Endothelial cell of umbilical vein (primary cell): ENCODE results near the gene CCDC138. TPM values are rescaled to one million over a fixed set of nuclear protein-coding genes. Genes with fewer than 3 reads are reported as not detected.

Experiments
- BruUV-seq: library from RNA; stranded (reverse); fragments of 400-500 nt; replicated peaks from 2 replicates; lab custom pipeline; 2021; lab: Mats Ljungman, UMichigan
- CTCF ChIA-PET: fragments of 300-600, 350-600 bp; sonication (Branson Sonifier 250); formaldehyde crosslinking; loops from one replicate; lab custom pipeline; 2021; ENCODE audit warnings: antibody characterized with exemption, inconsistent platforms; lab: Charles Lee
- POLR2A ChIA-PET: fragments of 300-600, 350-600 bp; sonication (Branson Sonifier 250); formaldehyde crosslinking; loops from one replicate; lab custom pipeline; 2021; ENCODE audit warnings: antibody characterized with exemption, inconsistent platforms; lab: Charles Lee
- DNase-seq: peaks from one replicate; pipeline ENCODE4 v3.0.0-alpha.2; 2011; ENCODE audit warnings: low read depth, low spot score
- FAIRE-seq: peaks from 2 replicates; lab custom pipeline; 2011; peaks lifted over from hg19 to GRCh38; lab: Jason Lieb, UNC
- H2AFZ ChIP-seq: 2 replicates; pipeline ENCODE4 v1.6.0; 2012; ENCODE audit warnings: low read depth, low read length, control low read depth, inconsistent platforms
- H3K27ac ChIP-seq: 2 replicates; pipeline ENCODE4 v1.5.1; 2011; ENCODE audit warnings: low read depth, mild to moderate bottlenecking, control low read depth, low read length, moderate library complexity; ENCODE audit not compliant: insufficient read depth
- H3K27me3 ChIP-seq, 2 experiments: 2 replicates each; pipeline versions ENCODE4 v1.6.0 to v1.6.1; 2011; ENCODE audit warnings: low read length in 2 of 2, mixed read lengths in 1 of 2; ENCODE audit not compliant: control insufficient read depth in 2 of 2, insufficient read depth in 2 of 2
- H3K36me3 ChIP-seq, 2 experiments: 2 replicates in 1 of 2; 3 replicates in 1 of 2; pipeline ENCODE4 v1.5.1; 2011; ENCODE audit warnings: low read length in 2 of 2, mild to moderate bottlenecking in 1 of 2, moderate library complexity in 1 of 2; ENCODE audit not compliant: control insufficient read depth in 2 of 2, insufficient read depth in 2 of 2; ENCODE audit errors: extremely low read depth in 1 of 2
- H3K4me1 ChIP-seq: 3 replicates; pipeline ENCODE4 v1.5.1; 2011; ENCODE audit warnings: mild to moderate bottlenecking, low read length; ENCODE audit not compliant: control insufficient read depth, insufficient read depth; ENCODE audit errors: extremely low read depth
- H3K4me2 ChIP-seq: 2 replicates; pipeline ENCODE4 v1.6.1; 2011; ENCODE audit warnings: low read length, control low read depth, mixed read lengths; ENCODE audit not compliant: insufficient read depth
- H3K4me3 ChIP-seq, 3 experiments: fragments of 200-600 bp in 1 of 3; sonication (generic), shearing (Covaris generic) in 1 of 3; replicated peaks in 1 of 3; 2 replicates each; pipeline ENCODE4 v1.5.1; 2011 to 2016; ENCODE audit warnings: control low read depth in 3 of 3, low read length in 3 of 3, mild to moderate bottlenecking in 2 of 3, inconsistent platforms in 1 of 3, low read depth in 1 of 3, moderate library complexity in 1 of 3; ENCODE audit not compliant: insufficient read depth in 1 of 3
- H3K79me2 ChIP-seq: 2 replicates; pipeline ENCODE4 v1.6.0; 2012; ENCODE audit warnings: low read length, inconsistent platforms; ENCODE audit not compliant: control insufficient read depth, insufficient read depth
- H3K9ac ChIP-seq: replicated peaks from 2 replicates; pipeline ENCODE3; 2011; ENCODE audit warnings: low read length, control low read depth; ENCODE audit not compliant: insufficient read depth; ENCODE audit errors: extremely low read depth
- H3K9me1 ChIP-seq: replicated peaks from 3 replicates; pipeline ENCODE4 v1.6.0; 2011; ENCODE audit warnings: mild to moderate bottlenecking, low read length; ENCODE audit not compliant: control insufficient read depth, insufficient read depth; ENCODE audit errors: extremely low read depth
- H3K9me3 ChIP-seq: replicated peaks from 2 replicates; pipeline ENCODE4 v1.5.1; 2012; ENCODE audit warnings: low read length, inconsistent platforms; ENCODE audit not compliant: control insufficient read depth, insufficient read depth
- H4K20me1 ChIP-seq: replicated peaks from 2 replicates; pipeline ENCODE3; 2011; ENCODE audit warnings: mild to moderate bottlenecking, low read length; ENCODE audit not compliant: control insufficient read depth, insufficient read depth; ENCODE audit errors: extremely low read depth
- CTCF ChIP-seq, 2 donors: IDR thresholded peaks; 1 replicate in 1 of 2; 2 replicates in 1 of 2; pipeline ENCODE4 v1.5.1; 2011; ENCODE audit warnings: low read length in 2 of 2, mild to moderate bottlenecking in 2 of 2, moderate library complexity in 2 of 2, control low read depth in 1 of 2, inconsistent platforms in 1 of 2, low read depth in 1 of 2; ENCODE audit not compliant: insufficient read depth in 1 of 2; ENCODE audit errors: extremely low read depth in 1 of 2
- EZH2 ChIP-seq: IDR thresholded peaks from 2 replicates; pipeline ENCODE4 v1.6.1; 2012; ENCODE audit warnings: borderline replicate concordance, low read depth, mild to moderate bottlenecking, moderate library complexity, low read length, inconsistent platforms; ENCODE audit not compliant: severe bottlenecking
- FOS ChIP-seq: IDR thresholded peaks from 2 replicates; pipeline ENCODE4 v1.6.1; 2011; ENCODE audit warnings: mild to moderate bottlenecking, low read length, moderate library complexity, borderline replicate concordance; ENCODE audit not compliant: insufficient read depth
- GATA2 ChIP-seq: IDR thresholded peaks from 2 replicates; pipeline ENCODE4 v1.7.0; 2011; ENCODE audit warnings: low read depth, mild to moderate bottlenecking, moderate library complexity, mixed read lengths, low read length; ENCODE audit not compliant: insufficient read length, insufficient read depth
- JUN ChIP-seq: IDR thresholded peaks from 2 replicates; pipeline ENCODE4 v1.6.1; 2011; ENCODE audit warnings: borderline replicate concordance, low read depth; ENCODE audit not compliant: insufficient read length, insufficient read depth
- MYC ChIP-seq: IDR thresholded peaks from one replicate; pipeline ENCODE4 v1.6.1; 2011; ENCODE audit warnings: mild to moderate bottlenecking, low read depth, low read length
- POLR2A ChIP-seq: IDR thresholded peaks from 2 replicates; pipeline ENCODE4 v1.6.1; 2012; ENCODE audit warnings: low read depth, mild to moderate bottlenecking, control low read depth, low read length
- POLR2AphosphoS5 ChIP-seq: IDR thresholded peaks from 2 replicates; pipeline ENCODE4 v1.6.1; 2012; ENCODE audit warnings: low read depth, mild to moderate bottlenecking, control low read depth, low read length, moderate library complexity; ENCODE audit not compliant: insufficient read depth
- dilution Hi-C: fragments of 300-500 bp; cut with MboI; formaldehyde crosslinking; loops from one replicate; pipeline ENCODE4 v1.15.0; 2019; ENCODE audit warnings: low sequenced_read_pairs; ENCODE audit not compliant: extremely low pct_ligation_motif_present
- intact Hi-C: fragments of 100-400 bp; cut with micrococcal nuclease; formaldehyde crosslinking; loops from one replicate; pipeline ENCODE4 v1.10.0; 2022
- polyA plus RNA-seq, 4 experiments: library from polyadenylated mRNA; depleted of rRNA in 3 of 4; stranded (reverse) in 3 of 4; unstranded in 1 of 4; fragments of >200 nt; gene quantifications; 2 replicates each; pipeline versions ENCODE4 v1.2.1 to v1.2.3, GENCODE V29; 2011 to 2012; ENCODE audit warnings: missing spikeins in 1 of 4
- total RNA-seq: library from RNA; stranded (reverse); gene quantifications from 2 replicates; pipeline ENCODE4 v1.2.3, GENCODE V29; 2021
- TF ChIP-seq, protein P1 (sequence below): IDR thresholded peaks from 2 replicates; pipeline ENCODE4 v1.6.1; 2011; ENCODE audit not compliant: insufficient read depth, insufficient read length

The CCDC138 gene
- total and polyA plus RNA-seq, 2 donors (not counting 3 experiments of a cell fraction or from before 2014, with no cell fraction given), result 1.5 to 10.8 TPM

- TF ChIP-seq GATA2 (no peak), JUN (no peak), POLR2AphosphoS5 (no peak), EZH2 (no peak), MYC (no peak), POLR2A (no peak), FOS (no peak), CTCF (IDR thresholded peaks at IDR 0.05; ENCODE audit: extremely low read depth in 1 of 2, insufficient read depth in 1 of 2, low read depth in 1 of 2, low read length in 2 of 2) (no peak)
- TF ChIP-seq, protein P1, sequence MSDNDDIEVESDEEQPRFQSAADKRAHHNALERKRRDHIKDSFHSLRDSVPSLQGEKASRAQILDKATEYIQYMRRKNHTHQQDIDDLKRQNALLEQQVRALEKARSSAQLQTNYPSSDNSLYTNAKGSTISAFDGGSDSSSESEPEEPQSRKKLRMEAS, result no peak
- no peak for FAIRE-seq
Observed at GRCh38 chr2:108841506-108841905, 54.9 kb downstream of the CCDC138 start.

More at GRCh38 chr2:108841506-108841905, 54.9 kb downstream of the CCDC138 start:
- ChIA-PET CTCF (no interaction called here), POLR2A (no interaction called here)
- no peaks in the 10 kb centered on the region for H3K4me1 ChIP-seq
- H3K36me3 ChIP-seq, result no peaks in the 10 kb centered on the region
- H4K20me1 ChIP-seq, result no peaks in the 10 kb centered on the region
- no peak overlapping the region for H3K27ac ChIP-seq
- H3K4me2 ChIP-seq, result no peak overlapping the region
- H3K79me2 ChIP-seq, result no peaks in the 10 kb centered on the region
- H2AFZ ChIP-seq, result no peak overlapping the region
- no peaks in the 10 kb centered on the region for H3K9me3 ChIP-seq
- intact Hi-C loops, result no loop called here
- H3K27me3 ChIP-seq, result no peaks in the 10 kb centered on the region
- dilution Hi-C loops, result no loop called here
- H3K9me1 ChIP-seq, result no peaks in the 10 kb centered on the region
- BruUV-seq, result no TSS peak
- no peak for DNase-seq
- no peak overlapping the region for H3K4me3 ChIP-seq
- H3K9ac ChIP-seq, result no peak overlapping the region
